22Rv1 (cell line): ENCODE data around the gene ZNF117.
"Not testable (repeated sequence)": the region's sequence is repeated elsewhere in the genome, so short reads cannot be mapped to it uniquely, and the experiment has no call there.

Source experiments
- ZFX ChIP-seq: fragments of 450-650 bp; IDR thresholded peaks from 2 replicates; pipeline ENCODE4 v1.6.1; 2017; ENCODE audit warnings: antibody characterized with exemption, borderline replicate concordance
- TF ChIP-seq, protein P1 (sequence below): fragments of 450-650 bp; IDR thresholded peaks from 2 replicates; pipeline ENCODE4 v1.5.1; 2017; ENCODE audit warnings: mild to moderate bottlenecking

DNA sequence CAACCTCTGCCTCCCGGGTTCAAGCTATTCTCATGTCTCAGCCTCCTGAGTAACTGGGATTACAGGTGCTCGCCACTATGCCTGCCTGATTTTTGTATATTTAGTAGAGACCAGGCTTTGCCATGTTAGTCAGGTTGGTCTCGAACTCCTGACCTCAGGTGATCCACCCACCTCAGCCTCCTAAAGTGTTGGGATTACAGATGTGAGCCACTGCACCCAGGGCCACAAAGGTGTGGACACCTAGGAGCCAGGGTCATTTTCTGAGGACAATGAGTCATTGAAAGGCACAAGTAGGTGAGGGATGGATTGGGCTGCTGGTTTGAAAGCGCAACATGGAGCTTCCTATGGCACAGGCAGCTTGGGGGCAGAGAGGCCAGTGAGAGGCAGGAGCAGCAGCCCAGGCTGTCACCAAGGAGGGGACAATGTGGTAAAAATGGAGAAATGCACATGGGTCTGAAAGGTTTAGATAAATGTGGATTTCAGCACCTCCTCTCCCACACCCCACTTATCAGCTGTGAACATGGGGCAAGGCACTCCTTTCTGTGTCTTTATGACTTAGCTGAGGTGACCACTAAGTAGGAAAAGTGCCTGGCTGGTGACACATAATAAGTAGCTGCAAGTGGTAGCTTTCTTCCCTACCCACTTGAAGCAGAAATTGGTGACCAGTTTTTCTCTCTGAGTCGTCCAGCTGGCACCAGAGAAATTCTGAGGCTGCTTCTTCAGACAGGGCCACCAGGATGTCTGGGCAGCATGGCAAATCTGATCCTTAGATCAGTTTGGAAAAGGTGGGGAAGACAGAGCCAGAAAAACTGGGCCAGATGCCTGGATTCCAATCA lies 46.0 kb downstream of the ZNF117 start:
- TF ChIP-seq, protein P1, sequence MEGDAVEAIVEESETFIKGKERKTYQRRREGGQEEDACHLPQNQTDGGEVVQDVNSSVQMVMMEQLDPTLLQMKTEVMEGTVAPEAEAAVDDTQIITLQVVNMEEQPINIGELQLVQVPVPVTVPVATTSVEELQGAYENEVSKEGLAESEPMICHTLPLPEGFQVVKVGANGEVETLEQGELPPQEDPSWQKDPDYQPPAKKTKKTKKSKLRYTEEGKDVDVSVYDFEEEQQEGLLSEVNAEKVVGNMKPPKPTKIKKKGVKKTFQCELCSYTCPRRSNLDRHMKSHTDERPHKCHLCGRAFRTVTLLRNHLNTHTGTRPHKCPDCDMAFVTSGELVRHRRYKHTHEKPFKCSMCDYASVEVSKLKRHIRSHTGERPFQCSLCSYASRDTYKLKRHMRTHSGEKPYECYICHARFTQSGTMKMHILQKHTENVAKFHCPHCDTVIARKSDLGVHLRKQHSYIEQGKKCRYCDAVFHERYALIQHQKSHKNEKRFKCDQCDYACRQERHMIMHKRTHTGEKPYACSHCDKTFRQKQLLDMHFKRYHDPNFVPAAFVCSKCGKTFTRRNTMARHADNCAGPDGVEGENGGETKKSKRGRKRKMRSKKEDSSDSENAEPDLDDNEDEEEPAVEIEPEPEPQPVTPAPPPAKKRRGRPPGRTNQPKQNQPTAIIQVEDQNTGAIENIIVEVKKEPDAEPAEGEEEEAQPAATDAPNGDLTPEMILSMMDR = not testable (repeated sequence)
- not testable (repeated sequence) for TF ChIP-seq ZFX
